ENCODE results near the gene SATB1. TPM values are rescaled to one million over a fixed set of nuclear protein-coding genes. Genes with fewer than 3 reads are reported as not detected.

The SATB1 gene
- total and polyA plus RNA-seq, 2 of the 8 experiments (the other 6 are each of a cell fraction or from before 2014, with no cell fraction given): 18.8 to 28.0 TPM

DNA sequence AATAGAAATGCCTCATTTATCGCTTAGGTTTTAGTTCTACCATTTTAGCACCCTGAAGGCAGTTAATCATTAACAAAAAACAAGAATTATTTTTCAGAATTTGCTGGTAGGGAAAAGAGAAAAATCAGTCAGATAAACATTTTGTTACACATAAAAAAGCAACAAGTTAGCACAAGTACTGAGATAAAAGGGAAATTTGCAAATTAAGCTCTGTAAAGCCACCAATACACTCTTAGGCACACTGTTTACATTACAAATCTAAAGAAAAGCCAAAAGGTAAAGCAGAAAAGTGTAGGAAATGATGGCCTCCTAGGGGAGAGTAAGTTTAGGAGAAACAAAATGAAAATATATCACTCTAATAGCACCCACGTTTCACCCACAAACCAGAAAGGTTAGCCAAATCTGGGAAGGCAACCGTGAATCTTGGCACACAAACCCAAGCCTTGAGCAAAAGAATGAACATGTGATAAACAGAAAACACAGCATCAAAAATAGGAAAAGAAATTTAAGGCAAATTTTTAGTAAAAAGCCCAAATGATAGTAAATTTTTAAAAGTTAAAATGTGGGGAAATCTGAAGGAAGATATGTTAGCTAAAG, 1.6 kb upstream of the SATB1 start:
- Histone ChIP-seq H3K27me3 (replicated peaks in 1 of 4; ENCODE audit: control insufficient read depth in 3 of 4, extremely low read depth in 1 of 4, insufficient read depth in 3 of 4, low read length in 3 of 4) (no peaks in the 10 kb centered on the region), H4K5ac (ENCODE audit: insufficient read length, low read depth, low read length) (no peak overlapping the region), H3K4me1 (replicated peaks in 1 of 4; ENCODE audit: control insufficient read depth in 3 of 4, insufficient read depth in 4 of 4, low read length in 3 of 4) (peaks cover 0 to 10% (median 3%) of the 10 kb centered on the region in 4 experiments; a peak in 3 of 7 replicates), H2BK120ac (replicated peaks; ENCODE audit: low read depth, low read length) (no peak overlapping the region), H2BK15ac (ENCODE audit: low read length) (no peak overlapping the region), H3K4me2 (ENCODE audit: insufficient read depth in 1 of 2, low read depth in 2 of 2, low read length in 2 of 2) (peak overlapping the region; percentile 93 to 97), H3K9ac (replicated peaks in 1 of 4; ENCODE audit: extremely low read depth in 1 of 4, low read depth in 3 of 4, low read length in 3 of 4) (no peak overlapping the region), H3K36me3 (ENCODE audit: control insufficient read depth in 2 of 4, insufficient read depth in 4 of 4, low read length in 3 of 4) (no peaks in the 10 kb centered on the region), H4K8ac (ENCODE audit: extremely low read depth, insufficient read depth, low read length) (no peak overlapping the region), H2AK5ac (ENCODE audit: low read depth, low read length) (no peak overlapping the region), H4K20me1 (replicated peaks in 1 of 2; ENCODE audit: control insufficient read depth in 1 of 2, insufficient read depth in 2 of 2, low read length in 2 of 2) (no peaks in the 10 kb centered on the region), H2AFZ (ENCODE audit: low read length) (no peak overlapping the region), H2BK12ac (ENCODE audit: low read depth, low read length) (no peak overlapping the region), H3K56ac (replicated peaks; ENCODE audit: insufficient read length, low read depth, low read length) (no peak overlapping the region), H2BK20ac (ENCODE audit: low read length) (no peak overlapping the region), H4K91ac (replicated peaks; ENCODE audit: insufficient read length, low read length) (no peak overlapping the region), H3K23ac (ENCODE audit: insufficient read length) (no peak overlapping the region), H3K23me2 (ENCODE audit: low read depth, low read length) (peaks cover 12% of the 10 kb centered on the region; the same call in 1 of the 2 replicates), H3K27ac (ENCODE audit: low read depth, low read length) (no peak overlapping the region), H3K9me3 (ENCODE audit: insufficient read depth in 2 of 2, low read depth in 1 of 2, low read length in 1 of 2) (no peaks in the 10 kb centered on the region), H3K4ac (replicated peaks; ENCODE audit: insufficient read length, low read depth, low read length) (no peak overlapping the region), H3K18ac (ENCODE audit: extremely low read depth, low read length) (no peak overlapping the region), H2BK5ac (ENCODE audit: low read depth, low read length) (no peak overlapping the region), H3K79me1 (ENCODE audit: low read depth, low read length) (no peaks in the 10 kb centered on the region), H3K14ac (ENCODE audit: insufficient read length) (no peak overlapping the region), H3K79me2 (ENCODE audit: control insufficient read depth in 1 of 2, insufficient read depth in 2 of 2, low read length in 2 of 2) (peaks cover 0 to 14% of the 10 kb centered on the region in 2 experiments; a peak in 2 of 4 replicates), H3K4me3 (ENCODE audit: extremely low read depth in 1 of 4, insufficient read depth in 2 of 4, low read depth in 3 of 4, low read length in 4 of 4) (peak overlapping the region in 3 of 4 experiments; percentile 88 to 99 (median 90); a peak in 6 of 8 replicates)
- CTCF ChIA-PET (ENCODE audit: partially characterized antibody): interaction anchor here (1.2 kb wide), 1 partner anchor 132 kb away, joined by 3 read pairs; no protein-coding TSS in a partner anchor
- WGBS, 2 experiments (ENCODE audit: extremely low coverage in 1 of 2, insufficient coverage in 1 of 2, insufficient read length in 1 of 2, insufficient replicate concordance in 2 of 2, low coverage in 1 of 2, low lambda C conversion rate in 2 of 2, missing lambda C conversion rate in 1 of 2): 33% methylated on average over 3 of the region's 3 CpGs; no CpG with 5 or more reads in 1 of the 2 experiments
- no peak for DNase-seq (ENCODE audit: low read depth in 1 of 2, low spot score in 2 of 2)
- POLR2A ChIA-PET (ENCODE audit: partially characterized antibody): no interaction called here
- FAIRE-seq: no peak
- TF ChIP-seq NRF1 (IDR thresholded peaks at IDR 0.05; ENCODE audit: low read depth, low read length) (no peak), CBX8 (IDR thresholded peaks at IDR 0.05; ENCODE audit: borderline replicate concordance, low read depth, low read length) (no peak), MAX (IDR thresholded peaks at IDR 0.05) (no peak), CBX5 (IDR thresholded peaks at IDR 0.05; ENCODE audit: low read depth, low read length) (no peak), RFX5 (IDR thresholded peaks at IDR 0.05; ENCODE audit: borderline replicate concordance, low read depth, low read length) (no peak), CHD1 (IDR thresholded peaks at IDR 0.05; ENCODE audit: low read depth, low read length) (no peak), ASH2L (IDR thresholded peaks at IDR 0.05; ENCODE audit: low read length) (no peak), RAD21 (IDR thresholded peaks at IDR 0.05 in 1 of 2, conservative IDR thresholded peaks at IDR 0.05 in 1 of 2; ENCODE audit: low read depth in 2 of 2, low read length in 2 of 2) (no peak), TCF12 (IDR thresholded peaks at IDR 0.05; ENCODE audit: low read depth, low read length) (no peak), POLR2A (IDR thresholded peaks at IDR 0.05; ENCODE audit: control extremely low read depth in 1 of 2, low read depth in 2 of 2, low read length in 2 of 2) (no peak), SUZ12 (IDR thresholded peaks at IDR 0.05; ENCODE audit: low read length) (no peak), MAFK (IDR thresholded peaks at IDR 0.05; ENCODE audit: low read depth, low read length) (no peak)
- TF ChIP-seq, protein P1, sequence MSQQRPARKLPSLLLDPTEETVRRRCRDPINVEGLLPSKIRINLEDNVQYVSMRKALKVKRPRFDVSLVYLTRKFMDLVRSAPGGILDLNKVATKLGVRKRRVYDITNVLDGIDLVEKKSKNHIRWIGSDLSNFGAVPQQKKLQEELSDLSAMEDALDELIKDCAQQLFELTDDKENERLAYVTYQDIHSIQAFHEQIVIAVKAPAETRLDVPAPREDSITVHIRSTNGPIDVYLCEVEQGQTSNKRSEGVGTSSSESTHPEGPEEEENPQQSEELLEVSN (IDR thresholded peaks at IDR 0.05): no peak

All from H1 (cell line).